ENCODE results near the gene CD320.
"Not testable (repeated sequence)": the region's sequence is repeated elsewhere in the genome, so short reads cannot be mapped to it uniquely, and the experiment has no call there.

The CD320 gene

DNA sequence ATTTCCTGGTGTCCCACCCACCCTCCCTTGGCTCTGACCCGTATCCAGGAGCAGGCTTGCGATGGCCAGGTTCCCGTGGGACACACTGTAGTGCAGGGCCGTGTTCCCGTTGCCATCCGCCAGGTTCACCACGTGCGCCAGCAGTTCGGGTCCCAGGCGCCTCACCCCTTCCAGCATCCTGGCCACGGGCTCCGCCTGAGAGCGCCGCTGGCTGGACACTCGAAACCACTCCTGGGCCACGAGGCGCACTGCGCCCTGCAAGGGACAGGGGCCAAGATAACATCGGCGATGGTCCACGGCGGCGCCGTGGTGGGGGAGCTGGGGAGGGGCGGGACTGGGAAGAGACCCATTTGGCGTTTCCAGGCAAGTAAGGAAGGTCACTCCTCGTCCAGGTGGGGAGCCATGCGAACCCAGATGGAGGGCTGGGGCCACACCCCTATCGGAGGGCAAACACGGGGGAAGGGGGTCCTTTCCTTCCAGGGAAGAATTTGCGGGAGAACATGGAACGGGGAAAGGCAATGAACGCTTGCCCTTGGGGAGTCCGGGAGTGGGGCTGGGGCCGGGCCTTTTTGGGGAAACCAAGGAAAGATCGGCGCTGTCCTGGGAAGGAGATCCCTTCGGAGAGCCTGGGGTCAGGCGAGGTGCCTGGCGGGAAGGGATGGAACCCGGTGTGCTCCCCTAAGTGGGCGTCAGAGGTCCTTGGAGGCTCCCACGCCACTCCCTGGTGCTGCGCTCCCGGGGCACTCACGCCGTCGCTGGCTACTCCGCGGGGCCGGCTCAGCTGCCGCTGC, 25.0 kb upstream of the CD320 start:
- no peak for DNase-seq

DNA sequence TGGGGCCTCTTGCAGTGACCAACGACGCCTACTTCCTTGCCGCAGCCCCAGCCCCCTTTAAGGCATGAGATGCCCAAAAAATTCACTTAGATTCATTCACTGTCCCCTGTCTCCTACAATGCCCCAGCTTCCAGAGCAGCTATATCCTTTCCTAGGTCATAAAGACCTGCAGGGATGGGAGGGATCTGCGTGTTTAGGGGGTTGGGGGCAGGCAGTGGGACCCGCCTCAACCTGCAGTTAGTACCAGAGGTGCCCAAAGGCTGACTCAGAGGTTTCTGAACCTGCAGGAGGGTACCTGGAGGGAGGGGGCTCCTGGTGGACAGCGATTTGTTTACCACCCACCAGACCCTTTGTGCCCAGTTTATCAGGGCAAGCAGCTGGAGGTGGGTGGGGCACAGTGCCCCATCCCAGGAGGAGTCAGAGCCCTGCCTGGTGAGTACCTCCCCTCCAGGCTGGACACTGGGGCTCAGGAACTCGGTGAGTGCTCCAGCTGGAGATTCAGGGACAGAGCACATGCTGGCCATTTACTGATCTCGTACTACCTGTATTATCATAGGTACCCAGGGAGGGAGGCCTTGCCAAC, 23.2 kb upstream of the CD320 start:
- no peak for DNase-seq

DNA sequence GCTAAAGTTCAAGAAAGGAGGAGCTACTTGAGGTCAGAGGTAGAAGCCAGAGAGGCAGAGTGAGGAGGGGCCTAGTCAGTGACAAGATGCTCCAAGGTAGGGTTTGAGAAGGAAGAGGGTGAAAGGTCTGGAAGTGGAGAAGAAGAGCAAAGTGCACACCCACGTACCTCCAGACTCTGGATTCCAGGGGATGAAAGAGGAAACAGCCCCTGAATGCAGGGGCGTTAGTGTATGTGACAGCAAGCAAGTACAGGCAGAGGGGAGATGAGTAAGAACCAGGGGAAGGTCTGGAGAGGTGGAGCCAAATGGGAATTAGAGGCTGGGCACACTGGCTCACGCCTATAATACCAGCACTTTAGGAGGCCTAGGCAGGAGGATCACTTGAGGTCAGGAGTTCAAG, 21.8 kb upstream of the CD320 start:
- DNase-seq, result no peak

DNA sequence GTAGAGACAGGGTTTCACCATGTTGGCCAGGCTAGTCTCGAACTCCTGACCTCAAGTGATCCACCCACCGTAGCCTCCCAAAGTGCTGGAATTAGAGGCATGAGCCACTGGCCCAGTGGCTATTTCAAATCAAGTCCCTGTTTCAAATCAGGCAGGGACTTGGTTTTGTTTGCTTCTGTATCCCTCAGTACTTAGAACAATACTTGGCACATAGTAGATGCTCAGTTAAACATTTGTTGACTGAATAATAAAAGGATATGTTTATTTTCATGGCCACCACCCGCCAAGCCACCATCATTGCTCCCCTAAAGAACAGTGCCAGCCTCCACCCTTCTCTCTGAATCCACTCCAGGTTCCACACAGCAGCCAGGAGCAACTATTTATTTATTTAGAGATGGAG, 17.3 kb upstream of the CD320 start:
- DNase-seq, result no peak

DNA sequence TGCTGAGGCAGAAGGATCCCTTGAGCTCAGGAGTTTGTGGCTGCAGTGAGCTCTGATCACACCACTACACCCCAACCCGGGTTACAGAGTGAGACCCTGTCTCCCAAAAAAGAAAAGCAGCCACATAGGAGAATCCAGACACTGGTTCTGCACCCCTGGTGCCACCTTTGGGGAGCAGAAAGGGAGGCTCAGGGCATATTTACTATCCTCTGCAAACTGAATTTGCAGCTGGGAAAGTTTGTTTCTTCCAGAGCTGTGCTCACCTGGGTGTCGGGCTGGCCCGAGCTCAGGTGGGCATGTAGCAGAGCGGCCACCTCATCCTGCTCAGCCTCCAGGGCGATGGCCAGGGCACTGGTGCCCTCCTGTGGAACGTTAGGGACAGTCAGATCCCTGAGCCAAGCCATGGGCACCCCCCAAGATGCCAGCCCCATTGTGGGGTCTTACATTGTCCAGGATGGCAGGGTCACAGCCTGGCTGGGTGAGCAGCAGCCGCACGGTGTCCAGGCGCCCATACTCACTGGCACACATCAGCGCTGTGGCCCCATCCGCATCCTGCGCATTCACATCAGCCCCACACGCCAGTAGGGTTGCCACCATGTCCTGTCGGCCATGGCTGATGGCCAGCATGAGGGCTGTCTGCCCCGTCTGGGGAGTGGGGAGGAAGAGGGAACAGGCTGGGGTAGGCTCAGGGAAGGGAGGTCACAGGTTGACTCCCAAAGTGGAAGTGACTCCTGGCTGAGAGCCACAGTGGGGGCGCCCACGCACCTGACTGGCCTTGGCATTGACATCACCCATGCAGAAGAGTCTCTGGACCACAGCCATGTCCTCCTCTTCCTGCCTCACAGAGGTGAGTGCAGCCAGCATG, 16.3 kb upstream of the CD320 start:
- no peak for DNase-seq

DNA sequence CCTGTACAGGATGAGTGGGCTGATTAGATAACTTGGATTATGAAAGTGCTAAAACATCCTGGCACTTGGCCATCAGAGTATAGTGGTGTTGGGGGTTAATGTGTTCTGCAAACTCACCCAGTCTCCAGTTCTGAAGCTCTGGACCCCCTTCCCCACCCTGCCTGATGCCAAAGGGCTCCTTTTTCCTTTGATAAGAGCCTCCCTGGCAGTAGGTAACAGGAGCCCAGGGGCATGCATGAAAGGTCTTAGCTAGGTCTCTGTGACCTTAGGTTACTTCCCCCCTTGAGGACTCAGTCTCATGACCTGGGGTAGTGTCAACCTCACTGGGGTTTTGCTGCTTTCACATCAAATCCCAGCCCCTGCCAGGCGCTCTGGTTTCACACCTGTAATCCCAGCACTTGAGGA, 15.6 kb upstream of the CD320 start:
- no peak for DNase-seq

DNA sequence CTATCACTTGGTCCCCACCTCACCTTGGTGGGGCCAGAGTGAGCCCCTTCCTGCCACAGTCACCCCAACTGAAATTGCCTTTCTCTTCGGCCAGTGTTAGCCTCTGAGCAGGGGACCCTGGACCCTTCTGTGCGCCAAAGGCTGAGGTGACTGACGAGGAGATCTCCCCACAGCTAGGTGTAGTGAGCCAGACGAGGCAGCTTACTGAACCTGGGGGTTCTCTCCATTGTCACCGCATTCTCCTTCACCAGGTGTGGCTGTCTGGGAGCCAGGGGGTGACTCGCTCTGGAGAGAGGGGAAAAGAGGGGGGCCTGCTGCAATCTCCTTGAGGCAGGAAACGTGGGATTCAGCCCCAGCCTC, 14.5 kb upstream of the CD320 start:
- DNase-seq, result no peak

DNA sequence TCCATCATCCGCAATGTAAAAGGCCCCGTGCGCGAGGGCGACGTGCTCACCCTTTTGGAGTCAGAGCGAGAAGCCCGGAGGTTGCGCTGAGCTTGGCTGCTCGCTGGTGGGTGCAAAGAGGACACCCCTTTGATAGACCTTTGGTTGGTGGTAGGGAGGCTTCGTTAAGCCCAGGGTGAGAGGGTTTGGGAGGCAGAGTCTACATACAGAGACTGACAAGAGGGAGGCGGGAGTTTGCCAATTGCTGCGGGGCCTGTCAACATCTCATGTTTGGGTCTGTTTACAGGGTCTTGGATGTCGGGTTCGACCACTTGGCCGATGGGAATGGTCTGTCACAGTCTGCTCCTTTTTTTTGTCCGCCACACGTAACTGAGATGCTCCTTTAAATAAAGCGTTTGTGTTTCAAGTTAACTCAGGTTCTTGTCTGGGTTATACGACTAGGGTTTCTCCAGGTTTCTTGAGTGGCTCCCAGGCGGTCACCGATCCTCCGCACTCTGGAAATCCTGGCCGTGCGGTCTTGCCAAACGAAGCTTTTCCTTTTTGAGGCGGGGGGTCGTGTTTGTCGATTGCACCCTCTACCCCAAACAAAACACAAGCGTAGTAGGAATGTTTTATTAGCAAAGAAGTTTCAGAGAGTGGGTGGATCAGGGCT, 14.0 kb upstream of the CD320 start:
- no peak for DNase-seq

DNA sequence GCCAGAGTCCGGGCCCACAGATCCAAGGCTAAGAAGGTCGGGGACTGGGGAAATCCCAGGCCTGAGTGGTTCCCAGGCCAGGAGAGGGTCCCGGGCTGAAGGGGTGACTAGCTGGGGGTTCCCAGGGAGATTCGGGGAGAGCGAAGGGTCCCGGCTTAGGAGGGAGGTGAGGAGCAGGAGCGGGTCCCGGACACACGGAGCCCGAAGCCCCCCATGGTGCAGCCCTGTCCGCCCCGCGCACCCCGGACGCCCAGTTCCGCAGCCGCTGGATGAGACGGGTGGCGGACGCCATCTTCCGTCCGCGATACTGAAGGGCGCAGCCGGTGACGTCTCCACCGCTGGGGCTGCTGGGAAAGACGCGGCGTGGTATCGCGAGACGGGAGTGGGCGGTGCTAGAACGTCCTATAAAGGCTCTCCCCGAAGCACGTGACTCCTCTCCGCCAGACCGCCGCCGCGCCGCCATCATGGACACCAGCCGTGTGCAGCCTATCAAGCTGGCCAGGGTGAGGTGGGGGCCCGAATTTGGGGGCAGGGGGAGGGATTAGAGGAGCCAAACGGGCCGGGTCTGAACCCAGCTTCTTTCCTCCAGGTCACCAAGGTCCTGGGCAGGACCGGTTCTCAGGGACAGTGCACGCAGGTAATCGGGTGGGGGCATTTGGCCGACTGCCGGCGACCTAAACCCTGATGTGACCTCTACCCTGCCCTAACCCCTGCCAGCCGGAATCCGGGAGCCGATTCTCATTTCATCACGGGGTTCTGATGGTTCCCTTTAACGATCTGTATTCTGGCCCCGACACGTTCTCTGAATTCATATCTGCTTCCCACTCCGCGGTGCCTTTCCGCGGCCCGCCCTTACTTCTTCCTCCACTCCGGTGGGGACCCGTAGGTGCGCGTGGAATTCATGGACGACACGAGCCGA, 13.2 kb upstream of the CD320 start, which contains the start of the genes NDUFA7 and RPS28:
Gene NDUFA7, minus strand, starts transcription at position 309 of the 919 bp plus-strand sequence. Its CDS starts 17 bp downstream, at position 292.
Gene RPS28, plus strand, starts transcription at position 430 of the 919 bp plus-strand sequence. Its CDS starts 35 bp downstream, at position 465.
- peak; percentile 92 for DNase-seq

DNA sequence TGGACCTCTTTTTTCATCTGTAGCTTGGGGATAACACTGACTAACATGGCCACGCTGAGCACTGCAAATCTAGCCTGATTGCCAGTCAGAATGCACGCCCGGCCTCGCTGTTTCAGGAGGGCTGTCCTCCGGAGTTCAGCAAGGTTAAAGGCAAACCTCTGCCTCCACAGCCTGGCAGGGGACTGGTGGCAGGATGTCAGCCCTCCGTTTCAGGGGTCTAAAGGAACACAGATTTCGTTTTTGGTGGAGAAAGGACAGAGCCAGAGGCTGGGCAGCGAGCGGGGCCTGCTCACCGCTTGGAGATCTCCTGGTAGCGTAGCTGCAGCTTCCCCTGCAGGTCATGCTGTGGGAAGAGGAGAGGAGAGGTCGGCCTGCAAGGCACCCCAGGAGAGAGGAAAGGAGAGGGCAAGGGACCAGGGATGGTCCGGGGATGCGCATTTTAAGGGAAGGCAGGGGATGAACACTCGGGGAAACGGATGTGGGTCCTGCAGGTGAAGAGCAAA, 12.5 kb upstream of the CD320 start:
- DNase-seq, result no peak

DNA sequence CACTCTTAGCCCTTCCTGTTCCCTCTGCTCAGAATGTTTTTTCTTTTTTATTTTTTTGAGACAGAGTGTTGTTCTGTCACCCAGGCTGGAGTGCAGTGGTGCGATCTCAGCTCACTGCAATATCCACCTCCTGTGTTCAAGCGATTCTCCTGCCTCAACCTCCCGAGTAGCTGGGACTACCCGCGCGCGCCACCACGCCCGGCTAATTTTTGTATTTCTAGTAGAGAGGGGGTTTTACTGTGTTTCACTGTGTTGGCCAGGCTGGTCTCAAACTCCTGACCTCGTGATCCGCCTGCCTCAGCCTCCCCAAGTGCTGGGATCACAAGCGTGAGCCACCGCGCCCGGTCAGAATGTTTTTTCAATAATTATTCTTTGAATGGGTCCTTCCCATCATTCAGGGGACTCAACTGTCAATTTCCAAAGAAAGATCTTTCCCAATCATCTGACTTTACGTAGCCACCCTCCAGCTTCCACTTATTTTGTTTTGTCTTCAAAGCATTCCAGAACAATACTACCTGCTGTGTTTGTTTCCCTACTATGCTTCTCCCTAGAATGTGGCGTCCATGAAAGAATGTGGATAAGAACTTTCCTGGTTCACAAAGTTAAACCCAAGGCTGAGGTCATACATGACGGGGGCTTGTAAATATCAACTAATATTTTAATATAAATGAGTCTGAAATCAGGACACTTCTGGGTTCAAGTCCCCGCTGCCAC, 11.8 kb upstream of the CD320 start:
- DNase-seq, result no peak

DNA sequence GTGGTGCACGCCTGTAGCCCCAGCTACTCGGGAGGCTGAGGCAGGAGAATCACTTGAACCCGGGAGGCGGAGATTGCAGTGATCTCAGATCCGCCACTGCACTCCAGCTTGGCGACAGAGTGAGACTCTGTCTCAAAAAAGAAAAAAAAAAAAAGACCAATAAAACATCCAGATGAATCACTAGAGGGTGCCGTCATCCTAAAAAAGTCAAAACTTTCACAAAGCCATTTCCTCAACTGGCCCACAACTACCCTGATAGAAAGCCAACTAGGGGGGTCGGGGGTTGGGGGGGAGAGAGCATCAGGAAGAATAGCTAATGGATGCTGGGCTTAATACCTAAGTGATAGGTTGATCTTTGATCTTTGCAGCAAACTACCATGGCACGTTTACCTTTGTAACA, 10.7 kb upstream of the CD320 start:
- DNase-seq, result not testable (repeated sequence)

DNA sequence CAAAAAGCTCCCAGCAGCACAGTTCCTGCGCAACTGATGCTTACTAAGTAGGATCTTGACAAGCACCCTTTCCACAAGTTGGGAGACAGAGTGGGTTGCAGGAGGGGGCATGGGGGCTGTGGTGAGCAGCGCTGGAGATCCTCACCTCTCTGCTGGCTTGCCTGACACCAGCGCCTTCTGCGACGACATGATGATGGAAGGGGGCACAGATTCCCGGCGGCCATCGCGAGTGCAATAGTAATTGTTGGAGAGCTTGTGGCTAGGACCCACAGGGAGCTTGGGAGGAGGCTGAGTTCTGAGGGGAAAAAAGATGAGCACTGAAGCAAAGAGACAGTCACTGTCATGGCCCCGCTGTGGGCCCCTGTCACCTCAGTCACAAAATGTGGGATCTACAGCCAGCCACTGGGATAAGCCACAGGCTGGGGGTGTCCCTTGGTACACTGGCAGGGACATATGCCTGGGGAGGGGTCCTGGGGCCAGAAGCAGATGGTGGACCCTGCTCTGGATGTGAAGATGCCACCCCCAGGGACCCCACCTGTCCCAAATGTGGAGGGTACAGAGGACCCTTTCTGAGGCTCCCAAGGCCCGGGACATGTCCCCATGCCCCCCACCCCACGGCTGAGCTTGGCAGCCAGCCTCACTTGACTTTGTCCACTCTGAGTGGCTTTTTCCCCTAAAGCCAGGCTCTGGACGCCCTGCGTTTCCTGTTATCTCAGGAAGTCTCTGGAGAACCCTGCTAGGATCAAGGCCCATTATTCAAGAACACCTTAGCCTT, 8.4 kb upstream of the CD320 start:
- DNase-seq, result no peak

DNA sequence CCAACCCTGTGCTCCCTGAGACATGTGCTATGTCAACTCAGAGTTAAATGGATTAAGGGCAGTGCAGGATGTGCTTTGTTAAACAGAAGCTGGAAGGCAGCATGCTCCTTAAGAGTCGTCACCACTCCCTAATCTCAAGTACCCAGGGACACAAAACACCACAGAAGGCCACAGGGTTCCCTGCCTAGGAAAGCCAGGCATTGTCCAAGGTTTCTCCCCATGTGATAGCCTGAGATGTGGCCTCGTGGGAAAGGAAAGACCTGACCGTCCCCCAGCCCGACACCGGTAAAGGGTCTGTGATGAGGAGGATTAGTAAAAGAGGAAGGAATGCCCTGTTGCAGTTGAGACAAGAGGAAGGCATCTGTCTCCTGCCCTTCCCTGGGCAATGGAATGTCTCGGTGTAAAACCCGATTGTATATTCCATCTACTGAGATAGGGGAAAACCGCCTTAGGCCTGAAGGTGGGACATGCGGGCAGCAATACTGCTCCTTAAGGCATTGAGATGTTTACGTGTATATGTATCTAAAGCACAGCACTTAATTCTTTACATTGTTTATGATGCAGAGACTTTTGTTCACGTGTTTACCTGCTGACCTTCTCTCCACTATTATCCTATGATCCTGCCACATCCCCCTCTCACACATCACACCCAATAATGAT, 7.0 kb upstream of the CD320 start:
- not testable (repeated sequence) for DNase-seq

DNA sequence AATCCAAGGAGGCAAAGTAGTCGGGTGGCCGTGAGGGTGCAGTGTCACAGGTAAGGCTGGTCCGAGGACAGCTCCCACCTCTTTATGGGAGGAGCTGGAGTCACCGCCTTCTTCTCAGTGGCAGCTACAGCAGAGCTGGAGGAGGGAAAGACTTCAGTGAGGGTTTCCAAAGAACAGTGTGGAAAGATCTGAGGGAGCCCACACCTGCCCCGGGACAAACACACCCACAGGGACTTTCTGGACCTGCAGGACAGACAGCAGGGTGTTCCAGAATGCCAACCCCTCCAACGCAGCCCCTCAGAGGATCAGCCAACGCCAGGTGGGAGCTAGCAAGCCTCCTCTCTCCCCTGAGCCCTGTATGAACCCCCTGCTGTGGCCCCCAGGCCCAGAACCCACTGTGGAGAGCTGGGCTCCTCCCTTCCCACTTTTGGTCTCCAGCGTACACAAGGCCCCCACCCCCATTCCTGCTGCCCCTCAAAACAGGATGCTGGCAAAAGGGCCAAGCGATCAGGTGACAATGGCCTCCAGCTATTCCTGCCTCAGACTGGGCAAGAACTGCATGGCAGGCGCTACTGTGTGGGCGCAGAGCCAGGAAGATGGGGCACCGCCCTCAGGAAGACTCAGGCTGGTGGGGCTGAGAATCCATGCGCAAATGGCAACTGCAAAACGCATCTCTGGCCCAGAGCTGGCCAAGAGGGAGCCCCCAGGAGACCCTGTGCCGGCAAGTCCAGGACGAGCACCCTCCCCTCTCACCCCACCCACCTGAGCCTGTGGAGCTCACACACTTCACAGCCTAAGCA, 3.5 kb upstream of the CD320 start:
- DNase-seq, result no peak

DNA sequence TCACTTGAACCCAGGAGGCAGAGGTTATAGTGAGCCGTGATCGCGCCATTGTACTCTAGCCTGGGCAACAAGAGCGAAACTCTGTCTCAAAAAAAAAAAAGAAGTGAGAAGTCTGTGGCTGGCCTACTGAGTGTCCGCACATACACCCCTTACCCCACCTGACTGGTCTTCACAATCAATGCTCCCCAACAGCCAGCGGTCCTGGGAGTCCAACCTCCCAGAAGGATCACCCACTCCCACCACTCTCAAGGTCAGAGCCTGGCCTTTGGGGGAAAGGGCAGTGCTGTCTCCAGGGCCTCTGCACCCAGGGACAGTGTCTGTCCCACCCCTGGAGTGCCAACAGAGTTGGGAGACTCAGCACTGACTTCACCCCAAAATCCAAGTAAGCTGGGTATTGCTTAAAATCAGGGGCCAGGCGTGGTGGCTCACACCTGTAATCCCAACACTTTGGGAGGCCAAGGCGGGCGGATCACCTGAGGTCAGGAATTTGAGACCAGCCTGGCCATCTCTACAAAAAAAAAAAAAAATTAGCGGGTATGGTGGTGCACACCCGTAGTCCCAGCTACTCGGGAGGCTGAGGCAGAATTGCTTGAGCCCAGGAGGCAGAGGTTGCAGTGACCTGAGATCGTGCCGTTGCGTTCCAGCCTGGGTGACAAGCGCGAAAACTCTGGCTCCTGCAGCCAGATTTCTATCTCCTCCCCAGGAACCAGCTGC, 2.3 kb upstream of the CD320 start:
- no peak for DNase-seq

DNA sequence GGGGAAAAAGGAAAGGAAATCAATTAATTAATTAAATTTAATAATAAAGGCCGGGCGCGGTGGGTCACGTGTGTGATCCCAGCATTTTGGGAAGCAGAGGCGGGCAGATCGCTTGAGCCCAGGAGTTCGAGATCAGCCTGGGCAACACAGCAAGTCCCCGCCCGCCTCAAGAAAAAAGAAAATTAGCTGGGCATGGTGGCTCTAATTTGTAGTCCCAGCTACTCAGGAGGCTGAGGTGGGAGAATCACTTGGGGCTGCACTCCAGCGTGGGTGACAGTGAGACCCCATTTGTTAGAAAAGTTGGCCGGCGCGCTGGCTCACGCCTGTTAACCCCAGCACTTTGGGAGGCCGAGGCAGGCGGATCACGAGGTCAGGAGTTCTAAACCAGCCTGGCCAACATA, 733 bp upstream of the CD320 start:
- DNase-seq, result no peak

DNA sequence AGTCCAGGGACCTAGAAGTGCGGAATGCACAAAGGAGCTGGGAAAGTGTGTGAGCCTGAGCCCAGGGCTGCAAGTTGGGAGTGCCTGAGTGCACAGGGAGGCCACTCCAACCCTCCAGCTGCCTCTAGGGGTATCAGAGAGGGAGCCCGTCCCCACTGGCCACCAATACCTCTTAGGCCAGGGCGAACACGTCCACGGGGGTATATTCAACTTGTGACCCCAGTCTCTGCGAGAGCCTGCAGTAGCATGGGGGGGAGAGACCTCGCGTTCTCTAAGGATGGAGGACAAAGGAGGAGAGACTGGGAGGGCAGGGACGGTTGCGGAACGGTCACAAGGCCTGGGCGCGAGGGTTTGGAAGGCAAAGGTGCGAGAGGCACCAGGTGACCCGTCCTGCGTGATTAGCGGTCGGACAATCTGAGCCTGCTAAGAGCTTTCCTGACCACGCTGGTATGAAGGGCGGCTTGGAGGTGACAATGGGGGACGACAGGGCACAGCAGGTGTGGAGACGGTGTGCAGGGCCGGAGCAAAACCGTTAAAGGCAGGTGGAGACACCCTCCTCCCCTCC, 676 bp downstream of the CD320 start:
- no peak for DNase-seq

All from NCI-H1436 (cell line).